Endodermal cell (in vitro differentiated cells): ENCODE measurements around the gene CORT. TPM values are rescaled to one million over a fixed set of nuclear protein-coding genes. Genes with fewer than 3 reads are reported as not detected.
"Not testable (repeated sequence)": the region's sequence is repeated elsewhere in the genome, so short reads cannot be mapped to it uniquely, and the experiment has no call there.

Experiments
- DNase-seq: peaks from one replicate; pipeline ENCODE4 v3.0.0-alpha.2; 2017
- H3K27ac ChIP-seq: 2 replicates; pipeline ENCODE4 v1.5.1; 2013; ENCODE audit warnings: mild to moderate bottlenecking, low read depth, low read length, moderate library complexity
- H3K27me3 ChIP-seq: 2 replicates; pipeline ENCODE4 v1.6.1; 2013; ENCODE audit warnings: mild to moderate bottlenecking, low read length, moderate library complexity; ENCODE audit not compliant: insufficient read depth, control insufficient read depth, poor library complexity, severe bottlenecking
- H3K36me3 ChIP-seq: 2 replicates; pipeline ENCODE4 v1.7.0; 2013; ENCODE audit warnings: mild to moderate bottlenecking, low read length, moderate library complexity; ENCODE audit not compliant: control insufficient read depth, insufficient read depth
- H3K4me1 ChIP-seq: one replicate; pipeline ENCODE4 v1.7.0; 2013; ENCODE audit warnings: low read length; ENCODE audit not compliant: control insufficient read depth, insufficient read depth
- H3K4me3 ChIP-seq: 2 replicates; pipeline ENCODE4 v1.5.1; 2013; ENCODE audit warnings: mild to moderate bottlenecking, low read length, moderate library complexity
- H3K9ac ChIP-seq: 2 replicates; pipeline ENCODE4 v1.6.1; 2013; ENCODE audit warnings: mild to moderate bottlenecking, low read length, moderate library complexity; ENCODE audit not compliant: poor library complexity, severe bottlenecking; ENCODE audit errors: extremely low read depth
- H3K9me3 ChIP-seq: 2 replicates; pipeline ENCODE4 v1.6.1; 2013; ENCODE audit warnings: mild to moderate bottlenecking, low read length, moderate library complexity; ENCODE audit not compliant: control insufficient read depth
- H3K27ac Mint-ChIP-seq: 2 replicates; pipeline ENCODE4 v1.8.0; 2020; ENCODE audit warnings: mixed read lengths
- H3K27me3 Mint-ChIP-seq: 2 replicates; pipeline ENCODE4 v1.8.0; 2021; ENCODE audit warnings: mild to moderate bottlenecking, mixed read lengths; ENCODE audit not compliant: insufficient read depth
- H3K36me3 Mint-ChIP-seq: 2 replicates; pipeline ENCODE4 v1.8.0; 2020; ENCODE audit warnings: low read depth, mixed read lengths
- H3K4me1 Mint-ChIP-seq: 2 replicates; pipeline ENCODE4 v1.8.0; 2020; ENCODE audit warnings: mixed read lengths
- H3K4me3 Mint-ChIP-seq: 2 replicates; pipeline ENCODE4 v1.8.0; 2020; ENCODE audit warnings: mild to moderate bottlenecking, moderate library complexity, mixed read lengths
- H3K9me3 Mint-ChIP-seq: 2 replicates; pipeline ENCODE4 v1.8.0; 2020; ENCODE audit warnings: mild to moderate bottlenecking, mixed read lengths
- WGBS, 2 experiments: methylation state at CpG; one replicate each; pipeline versions ENCODE4 v1.1.5 to v1.1.7; 2013; ENCODE audit warnings: missing lambda C conversion rate in 2 of 2, mixed read lengths in 1 of 2; ENCODE audit not compliant: insufficient coverage in 1 of 2, insufficient read length in 1 of 2; 5-methylcytosine and 5-hydroxymethylcytosine counted together
- total RNA-seq, 2 donors: library from RNA; stranded (reverse); fragmentation: NEBNext Ultra II Directional in 1 of 2; extraction: Animal tissue kit (Norgen Biotek cat#: 25700) in 1 of 2; gene quantifications; 2 replicates in 1 of 2; 3 replicates in 1 of 2; pipeline ENCODE4 v1.2.1, GENCODE V29; 2021
- TF ChIP-seq, protein P1 (sequence below): fragments of 200-600 bp; sonication (generic); conservative IDR thresholded peaks from 2 replicates; pipeline ENCODE4 v1.5.0; 2021; ENCODE audit warnings: antibody characterized with exemption, mild to moderate bottlenecking

CORT gene
- total RNA-seq, 2 donors from 2014 or later: 0.53 to 1.3 TPM

DNA sequence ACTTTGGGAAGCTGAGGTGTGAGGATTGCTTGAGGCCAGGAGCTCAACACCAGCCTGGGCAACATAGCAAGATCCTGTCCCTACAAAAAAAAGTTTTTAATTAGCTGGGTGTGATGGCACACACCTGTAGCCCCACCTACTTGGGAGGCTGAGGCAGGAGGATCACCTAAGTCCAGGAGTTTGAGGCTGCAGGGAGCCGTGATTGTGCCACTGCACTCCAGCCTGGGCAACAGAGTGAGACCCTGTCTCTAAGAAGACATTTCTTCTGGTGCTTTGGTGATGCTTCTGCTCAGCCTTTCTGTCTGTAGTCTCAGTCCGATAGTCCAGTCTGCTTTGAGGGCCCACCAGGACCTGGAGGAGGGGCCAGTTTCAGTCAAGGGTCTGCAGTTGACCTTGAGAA, 42.6 kb upstream of the CORT start:
- H3K9me3 Mint-ChIP-seq: no peaks in the 10 kb centered on the region
- H3K27ac ChIP-seq: no peak overlapping the region

DNA sequence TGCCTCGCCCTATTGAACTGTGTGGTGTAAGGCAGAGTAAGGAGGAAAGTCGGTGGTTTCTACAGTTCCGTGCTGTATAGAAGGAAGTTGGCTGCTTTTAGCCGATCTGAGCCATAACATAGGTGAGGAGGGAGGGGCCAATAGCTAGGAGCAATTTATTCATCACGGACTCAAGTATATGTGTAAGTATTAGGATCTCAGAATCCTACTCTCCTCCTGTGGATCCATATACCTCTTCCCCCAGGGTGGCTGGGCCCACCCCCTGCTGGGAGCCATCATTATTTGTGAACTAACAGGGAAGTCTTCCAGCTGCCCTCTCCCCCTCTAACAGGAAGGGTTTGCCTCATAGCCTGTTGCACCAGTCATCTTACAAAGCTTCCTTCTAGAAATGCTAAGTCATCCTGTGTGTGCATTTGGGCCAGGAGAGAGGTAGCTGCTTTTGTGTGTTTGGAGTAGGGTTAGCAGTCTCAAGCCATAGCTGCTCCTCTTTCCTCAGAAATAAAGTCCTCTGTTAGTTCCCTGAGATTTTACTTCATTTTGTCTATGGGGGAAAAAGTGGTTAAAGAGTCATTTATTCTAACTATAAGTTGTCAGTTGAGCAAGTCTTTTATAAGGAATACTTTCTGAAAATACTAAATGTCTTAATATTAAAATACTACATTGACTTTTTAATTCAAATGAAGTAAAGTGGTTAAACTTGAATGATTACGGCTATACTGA, 34.5 kb upstream of the CORT start:
- H3K27ac ChIP-seq: no peak overlapping the region
- H3K27me3 ChIP-seq: no peaks in the 10 kb centered on the region
- no peaks in the 10 kb centered on the region for H3K27me3 Mint-ChIP-seq
- no peaks in the 10 kb centered on the region for H3K9me3 Mint-ChIP-seq
- H3K36me3 Mint-ChIP-seq: peaks cover 83% of the 10 kb centered on the region
- no peak overlapping the region for H3K9ac ChIP-seq
- no peaks in the 10 kb centered on the region for H3K4me1 ChIP-seq
- H3K4me1 Mint-ChIP-seq: peaks cover 6% of the 10 kb centered on the region
- peaks cover 95% of the 10 kb centered on the region for H3K36me3 ChIP-seq
- 91% methylated on average over 6 of the region's 6 CpGs; no CpG with 5 or more reads in 1 of the 2 experiments for WGBS, 2 experiments
- no peak overlapping the region for H3K4me3 ChIP-seq
- DNase-seq: peak; percentile 80
- TF ChIP-seq, protein P1, sequence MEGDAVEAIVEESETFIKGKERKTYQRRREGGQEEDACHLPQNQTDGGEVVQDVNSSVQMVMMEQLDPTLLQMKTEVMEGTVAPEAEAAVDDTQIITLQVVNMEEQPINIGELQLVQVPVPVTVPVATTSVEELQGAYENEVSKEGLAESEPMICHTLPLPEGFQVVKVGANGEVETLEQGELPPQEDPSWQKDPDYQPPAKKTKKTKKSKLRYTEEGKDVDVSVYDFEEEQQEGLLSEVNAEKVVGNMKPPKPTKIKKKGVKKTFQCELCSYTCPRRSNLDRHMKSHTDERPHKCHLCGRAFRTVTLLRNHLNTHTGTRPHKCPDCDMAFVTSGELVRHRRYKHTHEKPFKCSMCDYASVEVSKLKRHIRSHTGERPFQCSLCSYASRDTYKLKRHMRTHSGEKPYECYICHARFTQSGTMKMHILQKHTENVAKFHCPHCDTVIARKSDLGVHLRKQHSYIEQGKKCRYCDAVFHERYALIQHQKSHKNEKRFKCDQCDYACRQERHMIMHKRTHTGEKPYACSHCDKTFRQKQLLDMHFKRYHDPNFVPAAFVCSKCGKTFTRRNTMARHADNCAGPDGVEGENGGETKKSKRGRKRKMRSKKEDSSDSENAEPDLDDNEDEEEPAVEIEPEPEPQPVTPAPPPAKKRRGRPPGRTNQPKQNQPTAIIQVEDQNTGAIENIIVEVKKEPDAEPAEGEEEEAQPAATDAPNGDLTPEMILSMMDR: no peak
- no peak overlapping the region for H3K4me3 Mint-ChIP-seq
- H3K9me3 ChIP-seq: no peaks in the 10 kb centered on the region
- peak overlapping the region; percentile 84 for H3K27ac Mint-ChIP-seq

More for the DNA sequence above, 42.6 kb upstream of the CORT start:
- Mint-ChIP-seq H3K36me3 (peaks cover 80% of the 10 kb centered on the region), H3K4me3 (no peak overlapping the region), H3K27ac (no peak overlapping the region), H3K4me1 (no peaks in the 10 kb centered on the region), H3K27me3 (no peaks in the 10 kb centered on the region)
- DNase-seq: no peak
- no peaks in the 10 kb centered on the region for H3K27me3 ChIP-seq
- H3K4me1 ChIP-seq: no peaks in the 10 kb centered on the region
- H3K4me3 ChIP-seq: no peak overlapping the region
- H3K9me3 ChIP-seq: no peaks in the 10 kb centered on the region
- TF ChIP-seq, protein P1: no peak
- peaks cover 98% of the 10 kb centered on the region for H3K36me3 ChIP-seq
- 94 to 100% methylated on average over 2 of the region's 2 CpGs for WGBS, 2 experiments
- no peak overlapping the region for H3K9ac ChIP-seq

DNA sequence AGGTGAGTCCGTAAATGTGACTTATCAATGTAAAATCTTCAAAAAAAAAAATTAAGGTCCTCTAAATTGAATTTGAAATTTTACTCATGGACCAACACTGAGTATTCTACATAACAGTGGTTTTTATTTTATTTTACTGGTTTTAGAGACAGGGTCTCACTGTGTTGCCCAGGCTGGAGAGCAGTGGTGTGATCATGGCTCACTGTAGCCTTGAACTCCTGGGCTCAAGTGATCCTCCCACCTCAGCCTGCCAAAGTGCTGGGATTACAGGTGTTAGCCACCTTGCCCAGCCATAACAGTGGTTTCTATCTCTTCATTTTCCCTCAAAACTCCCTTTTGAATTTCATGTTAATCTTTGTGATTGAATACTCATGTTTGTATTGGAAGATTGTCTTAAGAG, 33.9 kb upstream of the CORT start:
- H3K27me3 Mint-ChIP-seq, DNase-seq, H3K4me1 Mint-ChIP-seq, H3K27ac ChIP-seq, H3K4me1 ChIP-seq, H3K9me3 ChIP-seq, H3K4me3 Mint-ChIP-seq, H3K9ac ChIP-seq, H3K4me3 ChIP-seq, H3K9me3 Mint-ChIP-seq, H3K27me3 ChIP-seq: not testable (repeated sequence)
- peaks cover 95% of the 10 kb centered on the region for H3K36me3 ChIP-seq
- 100% methylated on average over 1 of the region's 1 CpG; no CpG with 5 or more reads in 1 of the 2 experiments for WGBS, 2 experiments
- H3K27ac Mint-ChIP-seq: peak overlapping the region; percentile 56
- H3K36me3 Mint-ChIP-seq: peaks cover 87% of the 10 kb centered on the region

DNA sequence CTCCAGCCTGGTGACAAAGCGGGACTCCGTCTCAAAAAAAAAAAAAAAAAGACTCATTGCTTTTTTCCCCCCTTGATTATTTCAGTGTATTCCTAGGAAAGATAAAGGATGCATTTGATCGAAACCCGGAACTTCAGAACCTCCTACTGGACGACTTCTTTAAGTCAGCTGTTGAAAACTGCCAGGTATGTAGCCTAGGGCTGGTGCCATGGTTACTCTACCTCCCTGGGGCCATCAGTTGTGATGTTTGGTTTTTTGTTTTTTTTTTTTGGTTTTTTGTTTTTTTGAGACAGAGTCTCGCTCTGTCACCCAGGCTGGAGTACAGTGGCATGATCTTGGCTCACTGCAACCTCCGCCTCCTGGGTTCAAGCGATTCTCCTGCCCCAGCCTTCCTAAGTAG, 31.1 kb upstream of the CORT start:
- H3K4me1 Mint-ChIP-seq, H3K27ac ChIP-seq, H3K27me3 Mint-ChIP-seq, H3K27me3 ChIP-seq, H3K4me3 ChIP-seq, H3K9me3 Mint-ChIP-seq, H3K9ac ChIP-seq, DNase-seq, H3K4me1 ChIP-seq, H3K4me3 Mint-ChIP-seq, H3K9me3 ChIP-seq, H3K27ac Mint-ChIP-seq: not testable (repeated sequence)
- peaks cover 69% of the 10 kb centered on the region for H3K36me3 ChIP-seq
- 97% methylated on average over 6 of the region's 8 CpGs for WGBS, 2 experiments
- H3K36me3 Mint-ChIP-seq: peaks cover 77% of the 10 kb centered on the region
